ENCODE measurements around the gene SCOC.
"Not testable (repeated sequence)": the region's sequence is repeated elsewhere in the genome, so short reads cannot be mapped to it uniquely, and the experiment has no call there.

Gene SCOC

DNA sequence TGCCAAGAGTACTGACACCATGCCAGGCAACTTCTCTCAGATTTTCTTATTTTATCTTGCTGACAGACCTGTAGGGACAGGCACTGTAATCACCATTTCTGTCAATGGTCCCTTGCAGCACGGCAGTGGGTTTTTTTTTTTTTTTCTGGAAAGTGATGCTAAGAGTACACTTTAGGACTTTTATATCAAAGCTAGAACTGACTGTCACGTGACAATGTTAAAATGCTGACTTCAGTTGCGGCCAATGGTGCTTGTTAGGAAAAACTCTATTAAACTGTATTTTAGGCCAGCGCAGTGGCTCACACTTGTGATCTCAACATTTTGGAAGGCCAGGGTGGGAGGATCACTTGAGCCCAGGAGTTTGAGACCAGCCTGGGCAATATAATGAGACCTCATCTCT is 12.3 kb upstream of the SCOC start:
- DNase-seq (ENCODE audit: low read depth in 2 of 2), result no peak

DNA sequence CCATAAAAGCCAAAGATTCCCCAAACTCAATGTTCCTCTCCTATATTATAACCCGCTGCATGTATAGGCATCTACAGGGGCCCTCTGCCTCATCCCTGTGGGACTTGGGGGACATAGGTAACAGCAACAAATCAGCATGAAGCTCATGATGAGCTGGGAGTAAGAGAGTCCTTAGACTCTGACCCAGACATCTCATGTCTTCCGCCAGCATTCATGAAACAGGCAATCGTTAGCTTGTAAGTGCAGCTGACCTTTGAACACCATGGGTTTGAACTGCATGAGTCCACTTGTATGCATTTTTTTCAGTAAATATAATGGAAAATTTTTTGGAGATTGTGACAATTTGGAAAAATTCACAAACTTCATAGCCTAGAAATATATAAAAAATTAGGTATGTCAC is 10.4 kb upstream of the SCOC start:
- no peak for DNase-seq (ENCODE audit: low read depth in 2 of 2)

DNA sequence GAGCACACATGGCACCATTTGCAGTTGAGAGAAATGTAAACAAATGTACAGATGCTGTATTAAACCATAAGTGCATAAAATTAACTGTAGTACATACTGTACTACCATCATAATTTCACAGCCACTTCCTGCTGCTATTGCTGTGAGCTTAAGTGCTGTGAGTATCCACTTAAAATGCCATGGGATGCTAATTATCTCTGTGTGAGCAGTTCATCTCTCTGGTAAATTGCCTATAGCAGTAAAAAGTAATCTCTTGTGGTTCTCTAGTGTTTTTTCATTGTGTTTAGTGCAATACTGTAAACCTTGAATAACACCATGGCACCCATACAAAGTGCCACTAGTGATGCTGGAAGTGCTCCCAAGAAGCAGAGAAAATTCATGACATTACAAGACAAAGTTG is 9.9 kb upstream of the SCOC start:
- DNase-seq (ENCODE audit: low read depth in 2 of 2), result no peak

DNA sequence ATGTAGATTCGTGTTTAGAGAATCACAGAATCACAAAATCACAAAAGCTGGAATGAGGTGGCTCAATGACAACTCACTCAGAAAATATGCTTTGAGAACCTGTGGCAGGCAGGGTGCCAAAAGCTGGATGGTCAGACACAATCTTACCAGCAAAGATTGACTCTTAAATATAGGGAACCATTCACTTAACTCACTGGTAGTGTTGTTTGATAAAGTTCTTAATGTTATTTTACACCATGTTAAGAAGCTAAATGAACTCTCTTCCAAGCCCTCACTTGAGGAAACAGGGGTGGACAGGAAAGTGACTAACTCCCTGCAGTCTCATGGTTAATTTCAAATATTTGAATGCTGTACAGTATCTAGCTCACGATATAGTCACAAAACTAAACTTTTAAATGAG is 5.7 kb upstream of the SCOC start:
- DNase-seq (ENCODE audit: low read depth in 2 of 2), result no peak

DNA sequence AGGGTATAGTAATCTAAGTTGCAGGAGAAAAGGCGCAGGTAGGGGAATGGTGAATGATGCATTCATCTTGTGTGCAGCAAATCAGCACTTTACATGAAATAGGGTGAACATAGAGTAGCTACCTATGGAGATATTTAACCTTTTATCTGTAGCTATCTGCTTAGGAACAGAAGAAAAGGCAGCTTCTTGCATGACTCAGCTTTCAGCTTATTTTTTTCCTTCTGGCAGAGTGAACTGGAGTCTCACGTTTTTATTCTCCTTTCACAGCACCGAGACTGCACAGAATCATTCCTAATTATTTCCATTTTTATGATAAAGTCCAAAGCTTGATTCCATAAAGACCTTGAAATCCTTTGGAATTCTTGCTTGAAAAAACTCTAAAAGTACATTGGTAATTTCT is 4.8 kb upstream of the SCOC start:
- DNase-seq (ENCODE audit: low read depth in 2 of 2), result no peak

DNA sequence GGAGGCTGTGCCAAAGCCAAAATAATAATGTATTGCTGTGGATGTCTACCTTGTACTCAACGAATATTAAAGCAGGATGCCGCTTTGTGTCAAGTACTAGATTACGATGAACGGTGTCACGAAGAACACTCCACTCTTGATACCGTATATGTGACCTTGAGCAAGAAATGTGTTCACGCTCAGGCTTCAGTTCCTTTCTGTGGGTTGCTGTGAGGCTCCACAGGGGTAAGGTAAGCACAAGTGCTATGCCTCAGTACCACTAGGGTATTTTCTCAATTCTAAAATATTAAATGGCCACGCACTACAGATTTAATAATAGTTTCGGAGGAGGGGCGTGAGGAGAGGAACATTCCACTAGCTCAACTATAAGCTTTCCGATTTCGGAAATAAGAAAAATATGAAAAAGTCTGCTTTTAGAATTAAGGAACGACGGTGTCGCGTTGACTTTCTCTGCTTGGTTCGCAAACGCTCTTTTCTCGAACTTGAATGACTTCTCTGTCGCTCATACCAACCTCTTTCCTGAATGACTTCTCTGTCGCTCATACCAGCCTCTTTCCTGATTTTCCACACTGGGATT is 607 bp upstream of the SCOC start:
- DNase-seq (ENCODE audit: low read depth in 2 of 2), result no peak

DNA sequence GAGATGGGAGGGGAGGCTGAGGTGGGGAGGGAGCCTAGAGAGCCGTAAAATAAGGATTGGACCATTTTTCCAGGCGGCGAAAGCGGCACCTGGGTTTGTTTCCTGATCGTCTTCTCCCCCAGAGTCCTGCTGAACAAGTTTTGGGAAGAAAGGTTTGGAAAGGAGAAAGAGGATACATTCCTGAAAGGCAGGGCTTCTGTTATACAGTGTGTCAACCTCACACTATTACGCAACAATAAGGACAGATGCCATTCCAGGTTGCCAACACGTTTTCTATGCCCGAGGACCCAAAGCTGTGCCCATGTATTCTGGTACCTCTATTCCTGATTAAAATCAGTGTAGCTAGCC is 658 bp downstream of the SCOC start:
- no peak for DNase-seq (ENCODE audit: low read depth in 2 of 2)

DNA sequence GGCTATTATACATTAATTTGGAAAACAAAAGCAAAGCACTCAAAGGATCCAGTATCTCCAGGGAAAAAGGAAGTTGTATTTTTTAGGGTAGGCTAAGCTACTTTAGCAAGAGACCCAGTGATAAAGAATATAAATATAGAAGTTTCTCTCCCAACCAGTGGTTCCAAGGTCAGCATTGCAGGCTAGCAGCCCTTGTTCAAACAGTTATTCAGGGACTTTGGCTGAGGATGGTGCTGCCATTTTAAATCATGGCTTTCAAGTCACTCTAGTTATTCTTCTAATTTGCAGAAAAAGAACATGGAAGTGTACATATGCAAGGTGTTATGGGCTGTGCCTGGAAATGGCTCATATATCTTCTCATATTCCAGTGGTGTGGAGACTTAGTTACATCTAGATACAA is 9.3 kb downstream of the SCOC start:
- DNase-seq (ENCODE audit: low read depth in 2 of 2), result no peak

DNA sequence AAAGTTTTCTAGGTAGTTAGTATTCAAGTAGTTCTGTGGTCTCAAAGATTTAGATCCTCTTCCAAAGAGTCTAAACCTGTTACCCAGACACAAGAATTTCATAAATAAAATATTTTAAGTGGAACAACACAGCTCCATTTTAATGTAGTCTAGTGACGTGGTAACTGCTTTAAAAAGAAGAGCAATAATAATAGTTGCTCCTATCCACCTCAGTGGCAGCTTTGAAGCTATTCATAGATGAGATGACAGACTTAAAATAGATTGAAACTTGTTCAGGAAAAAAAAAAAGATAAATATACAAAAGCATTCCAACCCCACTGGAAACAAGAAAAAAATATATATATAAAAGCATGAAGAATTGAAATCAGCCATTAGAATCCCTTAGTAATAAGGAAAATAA is 14.6 kb downstream of the SCOC start:
- DNase-seq (ENCODE audit: low read depth in 2 of 2), result no peak

DNA sequence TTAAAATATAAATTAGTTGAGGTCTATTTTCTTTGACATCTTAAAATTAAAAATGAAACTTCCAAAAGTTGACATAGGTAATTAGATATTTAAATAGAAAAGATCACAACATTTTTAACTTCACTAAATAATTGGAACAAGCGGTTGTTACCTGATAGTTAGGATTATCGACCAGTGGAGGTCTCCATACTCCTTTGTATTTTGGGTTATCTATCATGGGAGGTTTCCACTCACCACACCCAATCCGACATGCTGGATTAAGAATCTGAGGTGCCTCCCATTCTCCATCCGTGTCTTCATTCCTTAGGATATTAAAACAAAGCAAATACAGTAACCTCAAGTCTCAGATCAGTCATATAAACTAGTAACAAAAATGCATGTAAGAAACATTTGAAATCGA is 22.2 kb downstream of the SCOC start:
- no peak for DNase-seq (ENCODE audit: low read depth in 2 of 2)

DNA sequence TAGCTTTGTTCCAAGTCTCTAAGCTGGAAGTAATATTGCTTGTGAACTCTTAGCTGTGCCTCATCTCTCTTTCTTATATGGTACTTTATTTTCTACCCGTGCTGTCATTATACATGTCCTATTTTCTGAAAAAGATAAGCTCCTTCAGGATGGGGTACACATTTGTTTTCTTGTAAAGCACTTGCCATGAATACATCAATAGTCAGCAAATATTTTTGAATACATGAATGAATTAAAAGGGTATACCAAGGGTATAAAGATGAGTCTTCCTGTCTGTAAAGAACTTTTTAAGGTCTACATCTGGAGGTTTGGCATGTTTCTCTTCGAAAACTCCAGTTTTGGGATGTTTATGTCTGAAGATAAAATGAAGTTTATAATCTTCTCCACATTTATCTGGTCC is 26.7 kb downstream of the SCOC start:
- DNase-seq (ENCODE audit: low read depth in 2 of 2), result no peak

DNA sequence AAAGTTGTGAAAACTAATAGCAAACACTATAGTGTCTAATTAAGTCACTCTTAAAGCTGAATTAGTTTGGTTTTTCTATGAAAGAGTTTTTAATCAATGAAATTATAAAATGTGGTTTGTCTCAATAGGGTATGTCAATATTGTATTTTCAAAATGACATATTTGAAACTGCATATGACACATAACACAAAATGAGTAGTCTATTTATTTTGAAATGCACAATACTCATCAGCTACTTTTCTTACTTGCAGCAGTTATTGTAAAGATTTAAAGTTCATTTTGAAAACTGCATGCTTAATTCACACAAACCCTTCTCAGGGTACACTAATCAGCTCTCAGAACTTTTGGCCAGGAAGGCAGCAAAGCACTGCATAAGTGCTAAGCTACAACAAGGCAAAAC is 32.8 kb downstream of the SCOC start:
- DNase-seq (ENCODE audit: low read depth in 2 of 2), result no peak

DNA sequence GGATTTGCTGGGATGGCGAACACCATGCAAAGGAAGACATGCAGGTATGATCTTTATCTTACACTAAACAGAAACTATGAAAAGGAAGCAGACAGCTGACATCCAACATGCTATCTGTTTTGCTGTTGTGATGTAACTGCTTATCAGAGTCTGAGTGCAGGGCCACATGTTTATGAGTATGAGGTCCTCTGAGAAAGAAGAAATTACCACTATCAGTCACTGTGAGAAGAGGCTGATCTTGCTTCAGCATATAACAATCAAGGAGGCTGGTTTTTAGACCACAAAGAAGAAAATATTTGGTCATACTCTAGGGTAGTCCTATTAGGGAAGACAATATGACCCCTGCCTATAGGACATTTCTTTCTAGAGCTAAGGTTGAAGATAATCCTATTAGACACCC is 35.5 kb downstream of the SCOC start:
- DNase-seq (ENCODE audit: low read depth in 2 of 2), result no peak

DNA sequence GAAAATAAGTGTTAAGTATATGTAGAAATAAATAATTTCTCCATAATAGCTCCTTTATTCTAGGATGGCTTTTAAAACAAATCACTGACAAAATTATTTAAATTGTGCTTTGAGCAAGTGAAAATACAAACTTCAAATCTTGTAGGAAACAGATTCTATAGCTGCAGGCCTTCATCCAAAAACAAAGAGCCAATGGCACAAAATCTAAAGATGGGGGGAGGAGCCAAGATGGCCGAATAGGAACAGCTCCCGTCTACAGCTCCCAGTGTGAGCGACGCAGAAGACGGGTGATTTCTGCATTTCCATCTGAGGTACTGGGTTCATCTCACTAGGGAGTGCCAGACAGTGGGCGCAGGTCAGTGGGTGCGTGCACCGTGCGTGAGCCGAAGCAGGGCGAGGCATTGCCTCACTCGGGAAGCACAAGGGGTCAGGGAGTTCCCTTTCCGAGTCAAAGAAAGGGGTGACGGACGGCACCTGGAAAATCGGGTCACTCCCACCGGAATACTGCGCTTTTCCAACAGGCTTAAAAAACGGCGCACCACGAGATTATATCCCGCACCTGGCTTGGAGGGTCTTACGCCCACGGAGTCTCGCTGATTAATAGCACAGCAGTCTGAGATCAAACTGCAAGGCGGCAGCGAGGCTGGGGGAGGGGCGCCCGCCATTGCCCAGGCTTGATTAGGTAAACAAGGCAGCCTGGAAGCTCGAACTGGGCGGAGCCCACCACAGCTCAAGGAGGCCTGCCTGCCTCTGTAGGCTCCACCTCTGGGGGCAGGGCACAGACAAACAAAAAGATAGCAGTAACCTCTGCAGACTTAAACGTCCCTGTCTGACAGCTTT is 39.9 kb downstream of the SCOC start:
- not testable (repeated sequence) for DNase-seq (ENCODE audit: low read depth in 2 of 2)

DNA sequence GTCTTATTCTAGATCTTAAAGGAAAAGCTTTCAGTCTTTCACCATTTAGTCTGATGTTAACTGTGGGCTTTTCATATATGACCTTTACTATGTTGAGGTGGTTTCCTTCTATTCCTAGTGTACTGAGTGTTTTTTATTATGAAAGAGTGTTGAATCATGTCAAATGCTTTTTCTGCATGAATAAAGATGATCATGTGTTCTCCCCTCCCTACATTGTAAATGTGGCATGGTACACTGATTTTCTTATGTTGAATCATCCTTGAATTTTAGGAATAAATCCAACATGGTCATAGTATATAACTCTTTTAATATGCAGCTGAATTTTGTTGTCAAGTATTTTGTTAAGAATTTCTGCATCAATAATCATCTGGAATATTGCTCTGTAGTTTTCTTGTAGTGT is 49.7 kb downstream of the SCOC start:
- DNase-seq (ENCODE audit: low read depth in 2 of 2), result no peak

DNA sequence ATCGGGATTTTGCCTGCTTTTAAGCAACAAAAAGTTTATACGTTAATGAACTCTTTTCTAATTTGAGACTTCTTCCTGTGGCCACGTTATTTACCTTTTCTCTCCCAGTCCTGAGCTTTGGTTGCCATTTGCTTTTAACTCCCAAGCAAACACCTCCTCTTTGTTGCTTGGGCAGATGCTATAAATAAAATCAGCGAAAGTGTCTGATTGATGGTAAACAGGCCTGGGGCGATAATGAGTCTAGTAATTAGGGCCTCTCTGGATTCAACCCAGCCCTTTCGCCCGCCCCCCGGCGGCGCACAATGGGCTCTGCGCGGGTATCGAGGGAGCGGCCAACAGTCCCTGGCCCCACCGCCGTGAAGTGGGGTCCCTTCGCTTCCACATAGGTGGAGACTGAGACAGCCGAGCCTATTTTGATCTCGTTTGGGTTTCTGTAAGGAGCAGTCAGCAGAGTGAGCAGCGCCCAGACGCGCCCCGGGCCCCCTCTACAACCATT is 53.2 kb downstream of the SCOC start:
- DNase-seq (ENCODE audit: low read depth in 2 of 2), result no peak

DNA sequence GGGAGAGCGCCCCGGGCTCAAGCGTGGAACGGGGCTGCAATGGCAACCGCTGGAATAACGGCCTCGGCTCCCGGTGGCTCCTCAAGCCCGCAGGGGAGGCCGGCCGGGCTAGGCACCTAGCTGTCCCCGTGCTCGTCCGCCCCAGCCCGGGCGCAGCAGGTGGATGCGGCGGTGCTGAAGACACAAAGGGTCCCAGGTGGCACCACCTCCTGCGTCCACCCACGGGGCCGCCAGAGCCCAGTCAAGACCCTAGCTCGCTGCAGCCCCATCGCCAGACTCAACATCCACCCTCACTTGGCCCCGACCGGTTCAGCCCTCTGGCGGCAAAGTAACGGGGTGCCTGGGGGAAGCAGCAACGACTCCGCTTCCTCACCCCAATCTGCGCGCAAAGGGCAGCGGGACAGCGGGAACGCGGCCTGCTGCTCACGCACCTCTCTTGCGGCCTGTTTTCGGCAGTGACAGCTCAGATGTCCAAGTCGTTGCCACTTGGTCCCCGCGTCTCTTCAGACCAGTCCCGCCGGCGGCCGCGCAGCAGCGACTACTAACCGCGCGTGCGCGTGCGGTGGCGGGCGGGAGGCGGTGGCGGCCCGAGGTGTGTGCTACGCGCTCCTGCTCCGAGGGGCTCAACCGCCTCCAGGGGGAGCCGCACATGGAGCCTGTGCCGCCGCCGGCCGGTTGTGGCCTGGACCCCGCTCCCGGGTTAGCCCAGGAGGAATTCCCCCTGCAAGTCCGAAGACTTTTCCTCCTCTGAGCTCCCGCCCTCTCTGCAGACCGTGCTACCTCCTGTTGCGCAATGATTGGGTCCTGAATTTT is 53.9 kb downstream of the SCOC start, which contains the start of gene CLGN:
TSS of gene CLGN (minus strand) at position 543 of the 813 bp plus-strand sequence. CDS start 14,570 bp downstream, outside the sequence.
- peak; percentile 13 to 19 for DNase-seq (ENCODE audit: low read depth in 2 of 2)

DNA sequence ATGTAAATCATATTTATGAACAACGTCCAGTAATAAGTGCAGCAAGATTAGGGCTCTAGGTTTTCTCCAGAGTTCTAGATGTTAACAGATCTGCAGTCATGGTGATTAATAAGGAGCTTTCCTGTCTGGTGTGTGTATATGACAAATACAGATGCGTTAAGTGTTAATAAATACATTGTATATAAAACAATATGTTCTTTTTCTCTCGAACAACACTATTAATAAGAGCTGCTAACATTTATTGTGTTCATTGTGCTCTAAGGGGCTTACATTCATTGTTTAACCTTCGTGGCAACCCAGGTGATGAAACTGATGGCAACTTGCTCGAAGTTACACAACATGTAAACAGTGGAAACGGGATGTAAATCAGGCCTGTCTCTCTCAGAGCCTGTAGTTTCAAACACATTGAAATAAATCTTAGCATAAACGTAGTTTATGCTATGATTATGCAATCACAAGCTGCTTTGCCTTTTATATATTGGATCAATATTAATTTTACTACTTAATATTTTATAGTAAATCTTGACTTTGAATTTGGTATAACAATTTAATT is 54.5 kb downstream of the SCOC start:
- DNase-seq (ENCODE audit: low read depth in 2 of 2), result no peak
